GM19035 (cell line): ENCODE measurements around the gene TBC1D2.

Source experiments
- ATAC-seq: cut with Tn5 transposase; IDR thresholded peaks from one replicate; pipeline ENCODE4 v1.9.1; 2021; ENCODE audit not compliant: unreplicated experiment

The TBC1D2 gene

DNA sequence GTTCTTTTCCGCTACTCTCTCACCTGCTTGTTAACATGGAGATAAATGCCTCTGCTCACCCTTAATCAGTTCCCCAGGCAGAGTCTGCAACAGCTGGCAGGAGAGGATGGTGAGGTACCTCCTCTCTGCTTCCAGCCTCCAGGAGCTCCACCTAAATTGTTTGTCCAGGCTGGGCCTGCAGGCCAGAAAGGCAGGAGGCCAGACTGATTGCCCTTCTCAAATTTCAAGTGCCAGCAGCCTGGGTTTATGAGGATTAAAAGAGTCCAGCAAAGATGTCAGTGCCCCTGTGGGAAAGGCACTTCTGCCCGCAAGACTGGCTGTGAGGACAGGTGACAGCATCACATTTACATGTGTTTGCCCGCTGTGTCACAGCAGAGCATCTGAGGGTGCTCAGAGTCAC, 82.8 kb downstream of the TBC1D2 start:
- no peak for ATAC-seq

DNA sequence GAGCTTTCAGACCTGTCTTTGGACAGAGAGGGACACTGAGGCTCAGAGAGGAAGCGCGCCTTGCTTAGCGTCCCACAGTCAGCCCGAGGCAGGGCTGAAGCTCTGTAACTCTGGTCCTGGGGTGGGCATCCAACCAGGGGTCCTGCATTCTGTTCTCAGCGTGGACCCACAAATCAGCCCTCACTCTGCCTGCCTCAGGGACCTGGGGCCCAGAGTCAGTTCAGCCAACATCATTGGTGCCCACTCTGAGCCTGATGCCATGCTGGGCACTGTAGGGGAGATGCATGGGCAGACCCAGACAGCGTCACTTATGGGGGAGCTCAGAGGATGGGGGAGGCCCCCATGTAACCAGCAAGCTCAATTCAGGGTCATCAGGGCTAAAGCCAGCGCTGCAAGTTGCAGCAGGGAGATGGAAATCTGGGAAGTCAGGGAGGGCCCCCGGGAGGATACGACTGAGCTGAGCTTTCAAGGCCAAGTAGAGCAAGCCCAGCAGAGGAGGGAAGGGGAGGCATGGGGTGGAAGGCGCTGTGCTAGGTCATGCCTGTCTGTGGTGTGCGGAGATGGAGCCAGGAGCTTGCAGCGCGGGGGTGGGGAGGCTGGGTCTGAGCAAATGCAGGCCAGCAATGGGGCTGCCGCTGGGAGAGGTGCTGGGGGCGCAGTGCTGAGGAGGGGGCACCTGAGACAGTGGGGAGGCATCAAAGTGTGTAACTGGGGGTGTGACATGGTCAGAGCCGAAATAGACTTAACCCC, 84.1 kb downstream of the TBC1D2 start:
- ATAC-seq: no peak

DNA sequence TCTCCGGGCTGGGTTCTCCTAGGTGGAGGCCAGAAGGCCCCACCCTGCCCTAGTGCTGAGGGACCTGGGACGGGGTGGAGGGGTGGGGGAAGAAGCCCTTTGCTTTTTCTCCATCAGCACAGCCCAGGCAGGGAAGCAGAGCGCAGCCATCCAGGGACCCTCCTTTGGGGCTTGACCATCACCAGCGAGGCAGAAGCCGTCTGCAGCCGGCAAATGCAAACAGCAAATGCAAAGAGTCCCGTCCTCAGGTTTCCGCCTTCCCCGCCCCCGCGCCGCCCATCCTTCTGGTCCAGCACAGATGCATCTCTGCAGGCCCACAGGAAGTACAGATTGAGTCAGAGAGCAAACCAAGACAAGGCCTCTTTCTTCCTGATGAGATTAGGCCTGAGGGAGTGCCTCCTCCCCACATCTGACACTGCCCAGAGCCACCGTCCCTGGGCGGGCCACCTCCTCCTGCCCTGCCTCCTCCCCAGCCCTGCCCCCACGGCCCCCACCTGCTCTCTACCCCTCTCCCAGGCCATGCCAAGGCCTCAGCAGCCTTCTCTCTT, 86.4 kb downstream of the TBC1D2 start:
- peak; percentile 99 for ATAC-seq

DNA sequence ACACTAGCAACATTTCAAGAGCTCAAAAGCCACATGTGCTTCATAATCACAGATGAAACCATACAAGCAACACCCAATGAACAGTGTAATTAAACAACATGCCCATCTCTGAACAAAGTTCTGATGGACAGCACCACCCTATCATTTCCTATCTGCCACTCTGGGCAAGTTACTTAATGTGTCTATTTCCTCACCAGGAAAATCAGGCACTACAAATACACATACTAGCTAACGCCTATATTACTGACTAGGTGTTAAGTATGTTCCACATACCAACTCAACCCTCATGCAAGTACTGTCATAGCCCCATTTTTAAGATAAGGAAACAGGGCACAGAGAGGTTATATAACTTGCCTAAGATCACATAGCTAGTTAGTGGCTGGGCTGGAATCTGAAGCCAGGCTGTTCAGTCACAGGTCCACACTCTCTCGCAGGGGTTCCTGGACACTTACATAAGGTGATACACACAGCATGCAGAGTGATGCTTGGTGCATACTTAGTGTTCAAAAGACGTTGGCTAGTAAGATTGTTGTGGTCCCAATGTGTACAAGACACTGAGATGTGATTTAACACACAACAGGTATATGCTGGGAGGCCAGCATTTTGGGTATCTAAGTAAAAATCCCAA, 87.2 kb downstream of the TBC1D2 start:
- ATAC-seq: no peak

DNA sequence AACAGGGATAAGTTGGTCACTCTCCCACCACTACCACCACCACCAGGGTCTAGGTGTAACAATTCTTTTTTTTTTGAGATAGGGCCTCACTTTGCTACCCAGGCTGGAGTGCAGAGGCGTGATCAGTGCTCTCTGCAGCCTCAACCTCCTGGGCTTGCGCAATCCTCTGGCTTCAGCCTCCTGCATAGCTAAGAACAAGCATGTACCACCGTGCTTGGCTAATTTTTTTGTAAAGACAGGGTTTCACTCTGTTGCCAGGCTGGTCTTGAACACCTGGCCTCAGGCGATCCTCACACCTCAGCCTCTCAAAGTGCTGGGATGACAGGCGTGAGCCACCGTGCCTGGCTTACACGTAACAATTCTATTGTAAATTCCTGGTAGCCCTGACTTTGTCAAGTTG, 90.5 kb downstream of the TBC1D2 start:
- no peak for ATAC-seq

DNA sequence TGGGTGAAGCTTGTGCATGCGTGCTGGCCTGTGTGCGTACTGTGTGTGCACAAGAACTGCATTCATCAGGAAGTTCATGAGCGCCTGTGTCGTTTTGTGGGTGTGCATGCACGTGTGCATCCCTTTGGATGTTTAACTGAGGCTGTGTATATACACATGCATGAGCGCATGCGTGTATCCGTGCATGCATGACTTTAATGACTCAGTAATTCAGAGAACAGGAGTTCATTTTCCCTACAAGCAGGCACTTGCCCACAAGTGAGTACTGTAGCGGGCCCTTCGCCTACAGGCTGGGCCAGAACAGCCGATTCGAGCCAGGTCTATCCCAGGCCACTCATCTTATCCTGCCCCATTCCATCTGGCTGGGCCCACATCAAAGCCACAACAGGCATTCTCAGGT, 92.8 kb downstream of the TBC1D2 start:
- no peak for ATAC-seq

DNA sequence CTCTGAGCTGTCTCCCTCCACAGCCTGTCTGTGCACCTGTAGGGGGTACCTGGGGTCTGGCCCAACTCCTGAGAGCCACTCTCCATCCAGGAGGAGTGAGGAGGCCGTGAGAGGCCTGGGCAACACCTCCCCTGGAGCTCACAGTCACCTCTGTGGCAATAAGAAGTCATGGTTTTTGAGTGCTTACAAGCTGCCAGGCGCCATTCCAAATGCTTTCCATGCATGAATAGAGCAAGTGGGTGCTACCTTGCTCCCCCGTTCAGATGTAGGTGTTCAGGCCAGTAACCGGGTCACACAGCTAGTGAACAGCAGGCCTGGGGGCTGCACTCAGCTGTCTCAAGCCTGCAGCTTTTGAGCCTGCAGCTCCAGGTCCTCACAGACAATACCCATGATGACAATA, 93.6 kb downstream of the TBC1D2 start:
- no peak for ATAC-seq

DNA sequence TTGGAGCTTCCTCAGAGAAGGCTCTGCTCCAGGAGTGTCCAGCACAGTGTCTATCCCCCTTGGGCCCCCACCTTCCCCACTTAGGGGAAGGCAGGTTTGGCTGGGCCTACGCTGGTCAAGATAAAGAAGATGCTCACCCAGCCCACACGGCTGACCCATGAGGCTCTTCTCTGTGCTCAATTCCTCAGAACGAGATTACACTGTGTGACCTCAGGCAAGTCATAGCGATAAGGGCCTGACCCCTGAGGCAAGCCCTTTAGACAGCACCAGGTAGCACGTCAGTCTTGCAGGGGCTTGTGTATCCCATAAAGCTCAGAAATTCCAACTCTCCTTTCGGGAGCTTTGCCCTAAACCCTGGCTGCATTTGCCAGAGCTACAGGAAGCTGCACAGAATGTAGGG, 95.7 kb downstream of the TBC1D2 start:
- no peak for ATAC-seq

DNA sequence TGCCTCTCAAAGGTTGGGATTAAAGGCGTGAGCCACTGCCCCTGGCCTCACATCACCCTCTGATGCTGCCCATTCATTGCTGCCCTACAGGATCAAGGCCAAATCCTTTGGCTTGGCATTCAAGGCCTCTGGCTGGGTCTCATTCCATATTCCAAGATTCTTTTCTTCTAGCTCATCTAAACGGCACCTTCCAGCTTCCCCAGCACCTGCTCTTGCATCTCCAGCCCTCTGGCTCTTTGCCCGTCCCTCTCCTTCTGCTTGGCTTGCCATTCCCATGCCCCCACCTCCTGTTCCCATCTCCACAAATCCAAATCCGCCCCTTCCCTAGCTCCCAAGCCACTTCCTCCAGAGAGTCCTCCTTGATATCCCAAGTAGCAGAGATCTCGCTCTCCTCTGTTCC, 96.1 kb downstream of the TBC1D2 start:
- no peak for ATAC-seq

DNA sequence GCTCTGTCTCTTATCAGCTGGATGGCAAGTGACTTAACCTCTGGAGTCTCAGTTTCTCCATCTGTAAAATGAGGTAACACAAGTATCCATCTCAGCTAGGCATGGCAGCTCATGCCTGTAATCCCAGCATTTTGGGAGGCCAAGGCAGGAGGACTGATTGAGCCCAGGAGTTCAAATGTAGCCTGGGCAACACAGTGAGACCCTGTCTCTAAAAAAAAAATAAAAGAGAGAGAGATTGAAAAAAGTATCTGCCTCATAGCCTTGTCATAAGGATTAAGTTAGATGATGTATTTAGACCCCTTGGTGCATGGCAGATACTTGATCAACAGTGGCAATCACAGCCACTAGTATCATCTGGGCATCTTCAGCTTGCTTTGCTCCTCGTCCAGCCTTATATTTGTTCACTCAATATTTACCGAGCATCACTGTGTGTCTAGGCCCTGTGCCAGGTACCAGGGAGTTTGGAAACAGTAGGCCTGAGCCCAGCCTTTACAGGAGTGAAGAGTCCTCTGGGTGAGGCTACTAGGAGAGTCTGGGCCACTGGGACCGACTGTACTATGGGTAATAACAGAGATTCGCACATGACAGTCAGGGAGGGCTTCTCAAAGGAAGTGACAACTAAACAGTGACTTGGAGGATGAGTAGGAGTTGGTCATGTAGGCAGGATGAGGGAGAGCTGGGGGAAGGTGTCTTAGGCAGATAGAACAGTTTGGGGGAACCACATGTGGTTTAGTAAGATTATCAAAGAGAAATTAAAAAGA, 97.2 kb downstream of the TBC1D2 start:
- ATAC-seq: no peak

DNA sequence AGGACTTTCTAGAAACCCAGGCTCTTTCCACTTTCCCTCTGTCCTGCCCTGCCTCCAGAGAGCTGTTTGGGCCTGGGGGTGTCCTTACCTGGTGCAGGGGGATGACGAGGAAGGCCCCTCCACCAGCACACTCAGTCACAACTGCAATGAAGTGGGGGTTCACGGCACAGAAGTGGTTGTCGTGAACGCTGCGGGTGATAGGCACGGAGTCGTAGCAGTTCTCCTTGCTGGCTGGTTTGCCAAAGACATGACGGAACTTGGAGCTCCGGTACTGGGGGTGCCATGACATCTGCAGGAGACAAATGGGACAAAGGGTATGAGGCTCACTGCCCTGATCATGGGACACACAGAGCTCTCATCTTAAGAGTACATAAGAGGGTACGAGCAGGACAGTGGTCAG, 98.1 kb downstream of the TBC1D2 start:
- no peak for ATAC-seq

DNA sequence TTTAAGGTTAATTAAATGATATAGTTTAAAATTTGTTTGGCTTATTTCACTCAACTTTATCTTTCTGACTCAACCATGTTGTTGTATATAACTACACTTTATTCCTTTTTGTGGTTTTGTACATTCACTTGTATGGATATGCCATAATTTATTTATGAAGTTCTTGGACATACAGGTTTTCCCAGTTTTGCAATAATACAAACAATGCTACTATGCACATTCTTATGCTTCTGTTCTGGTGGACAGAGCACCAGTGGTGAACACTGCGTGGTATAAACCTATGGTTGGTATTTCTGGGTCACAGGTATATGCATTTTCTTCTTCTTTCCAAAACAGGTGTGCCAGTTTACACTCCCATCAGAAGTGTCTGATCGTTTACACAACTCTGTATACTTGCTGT, 100.8 kb downstream of the TBC1D2 start:
- ATAC-seq: no peak

DNA sequence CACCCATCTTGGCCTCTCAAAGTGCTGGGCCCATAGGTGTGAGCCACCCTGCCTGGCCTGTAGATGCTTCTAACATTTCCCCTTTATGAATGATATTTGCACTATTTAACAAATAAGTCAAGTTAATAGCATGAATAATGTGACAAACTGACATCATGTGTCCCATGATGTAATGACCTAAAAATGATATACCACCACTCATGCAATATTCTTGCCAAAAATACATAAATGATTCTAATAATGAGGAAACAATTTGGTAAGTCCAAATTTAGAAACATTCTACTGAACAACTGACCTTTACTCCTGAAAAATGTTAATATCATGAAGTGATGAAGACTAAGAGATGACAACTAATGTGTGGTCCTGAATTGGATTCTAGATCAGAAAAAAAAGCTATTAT, 102.9 kb downstream of the TBC1D2 start:
- ATAC-seq: no peak

DNA sequence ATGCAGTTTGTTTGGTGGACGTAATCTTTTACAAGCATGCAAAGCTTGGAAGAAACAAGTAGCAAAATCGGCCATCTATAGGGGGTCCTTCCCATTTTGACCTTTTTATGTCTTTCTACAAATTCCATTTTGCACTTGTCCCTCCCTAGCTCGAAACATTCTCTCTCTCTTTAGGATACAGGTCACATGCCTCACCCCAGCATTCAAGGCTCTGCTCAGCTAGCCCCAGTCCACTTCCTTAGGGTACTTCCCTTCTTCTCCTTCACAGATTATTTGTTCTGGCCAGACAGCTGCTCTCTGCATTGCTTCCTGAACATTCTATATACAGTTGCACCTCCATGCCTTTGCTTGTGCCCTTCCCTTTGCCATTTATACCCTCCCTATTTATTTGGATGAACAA, 104.7 kb downstream of the TBC1D2 start:
- no peak for ATAC-seq

DNA sequence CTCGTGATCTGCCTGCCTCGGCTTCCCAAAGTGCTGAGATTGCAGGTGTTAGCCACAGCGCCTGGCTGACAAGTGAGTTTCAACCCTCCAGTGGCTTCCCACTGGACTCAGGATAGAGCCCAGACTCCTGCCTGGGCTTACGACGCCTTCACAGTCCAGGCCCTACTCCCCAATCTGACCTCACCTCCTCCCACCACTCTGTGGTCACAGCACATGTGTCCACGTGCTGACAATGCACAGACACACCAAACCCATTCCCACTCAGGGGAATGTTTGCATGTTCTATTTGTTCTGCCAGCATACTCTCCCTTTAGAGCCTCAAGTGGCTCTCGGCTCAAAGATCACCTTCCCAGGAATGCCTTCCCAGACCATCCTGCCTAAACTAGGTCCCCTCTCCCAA, 105.3 kb downstream of the TBC1D2 start:
- no peak for ATAC-seq

DNA sequence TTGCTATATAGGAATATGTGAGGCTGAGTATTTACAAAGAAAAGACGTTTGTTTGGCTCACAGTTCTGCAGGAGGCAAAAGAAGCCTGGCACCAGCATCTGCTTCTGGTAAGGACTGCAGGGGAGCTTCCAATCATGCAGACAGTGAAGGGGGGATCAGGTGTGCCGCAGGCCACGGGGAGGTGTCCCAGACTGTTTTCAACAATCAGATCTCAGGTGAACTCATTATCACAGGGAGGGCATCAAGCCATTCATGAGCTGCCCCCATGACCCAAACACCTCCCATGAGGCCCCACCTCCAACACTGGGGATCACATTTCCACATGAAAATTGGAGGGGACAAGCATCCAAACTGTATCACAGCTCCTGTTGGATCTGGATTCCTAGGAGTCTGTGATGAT, 106.0 kb downstream of the TBC1D2 start:
- ATAC-seq: no peak
